Sigmoid colon (tissue), 4 donors: ENCODE measurements around the gene MINPP1.

Source experiments
- CTCF ChIP-seq, 4 experiments: fragments of 450-650 bp in 3 of 4; fragments of 200-600 bp in 1 of 4; IDR thresholded peaks; one replicate each; pipeline ENCODE4 v1.5.1; 2016 to 2019; ENCODE audit warnings: antibody characterized with exemption in 4 of 4, mild to moderate bottlenecking in 3 of 4, moderate library complexity in 2 of 4
- POLR2A ChIP-seq, 2 donors: fragments of 450-650 bp; IDR thresholded peaks; one replicate each; pipeline ENCODE4 v1.6.1; 2016; ENCODE audit warnings: antibody characterized with exemption in 2 of 2, mild to moderate bottlenecking in 2 of 2, moderate library complexity in 2 of 2
- POLR2AphosphoS5 ChIP-seq, 4 donors: sonication (generic); formaldehyde crosslinking; IDR thresholded peaks; one replicate each; pipeline ENCODE4 v1.6.1; 2017; ENCODE audit warnings: antibody characterized with exemption in 4 of 4

- TF ChIP-seq POLR2A (IDR thresholded peaks at IDR 0.05) = no peak
- no peak for TF ChIP-seq CTCF (IDR thresholded peaks at IDR 0.05)
- no peak for TF ChIP-seq POLR2AphosphoS5 (IDR thresholded peaks at IDR 0.05)
Measured at GRCh38 chr10:87559392-87559791, 54.7 kb downstream of the MINPP1 start.
